D341Med (cell line): ENCODE results near the gene COL15A1.

Source experiments
- DNase-seq: peaks from one replicate; pipeline ENCODE4 v3.0.0; 2012; ENCODE audit warnings: low spot score

COL15A1 gene

DNA sequence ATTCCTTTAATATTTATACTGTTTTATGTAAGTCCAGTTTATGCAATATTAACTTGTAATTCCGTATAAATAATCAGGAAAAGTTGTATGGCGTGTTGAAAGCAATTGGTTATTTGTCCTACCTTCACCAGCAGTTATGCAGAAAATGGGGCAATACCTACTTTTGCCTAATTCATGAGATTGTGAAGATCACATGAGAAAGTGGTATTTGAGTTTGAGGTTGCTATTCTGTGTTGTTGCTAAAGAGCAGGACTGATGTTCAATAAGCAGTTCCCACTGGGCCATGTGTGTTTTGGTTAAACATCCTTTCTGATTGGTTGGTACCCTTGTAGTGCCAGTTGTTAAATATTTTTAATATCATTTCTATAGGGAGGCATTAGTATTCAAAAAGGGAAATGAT lies 164.4 kb downstream of the COL15A1 start:
- DNase-seq: no peak

- DNase-seq: no peak
These were observed 165.8 kb downstream of the COL15A1 start for GRCh38 chr9:99109522-99109921.

DNA sequence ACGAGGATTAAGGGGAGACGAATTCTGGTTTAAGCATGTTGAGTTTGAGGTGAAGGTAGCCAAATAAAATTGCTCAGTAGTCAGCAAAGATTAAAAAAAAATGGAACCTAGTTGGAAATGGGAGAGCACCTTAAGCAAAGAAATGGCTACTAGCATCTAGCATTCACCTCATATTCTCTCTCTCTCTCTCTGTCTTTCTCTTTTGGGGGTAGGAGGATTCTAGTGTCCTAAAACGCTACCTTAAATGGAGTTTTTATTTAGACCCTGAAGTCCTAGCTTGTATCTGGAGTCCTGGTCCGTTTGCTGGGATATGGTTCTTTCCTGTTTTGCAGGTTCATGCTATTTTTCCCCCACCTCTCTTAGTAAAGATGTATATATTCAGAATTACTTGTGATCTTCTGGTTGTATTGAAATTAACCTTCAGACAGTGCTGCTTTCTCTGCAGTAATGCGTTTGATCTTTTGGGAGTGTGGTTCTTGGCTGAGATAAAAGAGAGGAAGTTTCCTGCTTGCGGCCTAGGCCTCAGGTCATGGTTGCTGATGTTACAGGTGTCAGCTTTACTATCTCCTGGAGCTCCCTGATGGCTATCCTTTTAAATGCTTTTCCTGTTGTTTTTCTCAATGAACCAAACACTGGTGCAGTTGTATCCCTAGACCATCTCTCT lies 169.2 kb downstream of the COL15A1 start:
- no peak for DNase-seq

DNA sequence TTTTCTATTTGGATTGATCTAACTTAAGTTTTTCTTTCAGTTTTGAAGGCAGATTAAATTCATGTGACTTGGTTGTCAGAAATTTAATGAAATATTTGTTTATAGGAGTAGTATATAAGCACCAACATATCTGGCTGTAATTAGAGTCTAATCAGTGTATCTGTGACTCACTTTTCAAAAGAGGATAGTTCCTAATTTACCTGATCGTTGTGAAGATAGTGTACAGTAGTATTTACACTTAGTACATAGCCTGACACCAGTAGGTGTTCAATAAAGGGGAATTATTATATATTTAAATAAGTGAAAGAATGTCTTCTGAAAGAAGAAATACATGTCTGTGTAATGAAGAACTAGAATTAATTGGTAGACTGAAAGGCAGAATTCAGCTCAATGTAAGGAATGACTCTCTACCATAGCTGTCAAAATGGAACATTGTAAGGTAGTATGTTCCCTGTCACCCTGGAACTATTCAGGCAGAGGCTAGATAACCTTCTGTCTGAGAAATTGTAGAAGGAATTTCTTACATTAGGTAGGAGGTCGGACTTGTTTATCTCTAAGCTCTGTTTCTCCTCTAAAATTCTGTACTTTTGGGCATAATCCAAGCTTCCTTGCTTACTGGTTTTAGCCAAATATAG lies 169.8 kb downstream of the COL15A1 start:
- DNase-seq: no peak

GRCh38 chr9:99114049-99114440 lies 170.3 kb downstream of the COL15A1 start:
- no peak for DNase-seq

GRCh38 chr9:99114846-99115500 lies 171.3 kb downstream of the COL15A1 start:
- DNase-seq: no peak

DNA sequence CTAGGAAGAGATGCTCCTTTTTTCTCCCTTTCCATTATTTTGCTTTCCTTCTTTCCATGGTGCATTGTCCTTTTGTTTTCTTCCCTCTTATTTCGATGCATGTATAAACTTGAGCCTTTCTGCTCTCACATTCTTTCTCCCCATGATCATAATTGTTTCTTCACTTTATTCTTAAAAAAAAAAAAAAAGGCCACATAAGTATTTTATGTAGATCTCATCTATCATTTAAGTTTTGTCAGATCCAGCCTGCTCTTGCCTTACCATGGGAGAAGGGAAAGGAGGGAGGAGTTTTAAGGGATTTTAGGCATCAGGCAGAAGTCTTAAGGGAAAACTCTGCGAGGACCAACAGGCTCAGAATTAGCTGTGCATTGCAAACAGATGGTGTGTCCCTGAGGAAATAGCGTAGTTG lies 172.3 kb downstream of the COL15A1 start:
- peak; percentile 72 for DNase-seq

DNA sequence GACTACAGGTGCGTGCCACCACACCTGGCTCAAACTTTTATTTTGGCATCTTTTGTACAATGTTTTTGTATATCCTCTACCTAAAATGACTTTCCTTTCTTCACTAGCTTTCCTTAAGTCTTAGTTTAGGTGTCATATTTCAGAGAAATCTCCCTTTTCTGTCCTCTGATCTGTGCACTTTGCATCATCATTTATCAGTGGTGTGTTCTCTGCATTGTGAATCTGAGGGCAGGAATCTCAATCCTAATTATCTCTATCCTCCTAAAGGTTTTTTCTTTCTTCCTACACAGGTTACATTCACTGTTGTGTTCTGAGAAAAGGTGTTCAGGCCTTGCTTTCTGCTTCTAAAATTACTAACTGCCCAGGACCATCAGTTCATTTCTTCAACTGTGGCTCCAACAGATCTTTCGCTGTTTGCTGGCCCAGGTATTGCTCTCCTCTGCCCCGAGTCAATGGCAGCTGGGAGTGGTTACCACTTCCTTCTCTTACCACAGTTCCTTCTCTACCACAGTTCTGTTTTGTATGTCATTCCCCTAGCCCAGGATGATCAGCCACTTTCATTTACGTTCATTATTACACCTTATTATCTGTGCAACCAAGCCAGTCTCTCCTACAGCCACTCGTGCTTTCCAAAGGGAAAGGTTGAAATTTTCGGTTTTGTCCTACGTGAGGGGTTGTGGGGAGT lies 175.2 kb downstream of the COL15A1 start:
- no peak for DNase-seq

DNA sequence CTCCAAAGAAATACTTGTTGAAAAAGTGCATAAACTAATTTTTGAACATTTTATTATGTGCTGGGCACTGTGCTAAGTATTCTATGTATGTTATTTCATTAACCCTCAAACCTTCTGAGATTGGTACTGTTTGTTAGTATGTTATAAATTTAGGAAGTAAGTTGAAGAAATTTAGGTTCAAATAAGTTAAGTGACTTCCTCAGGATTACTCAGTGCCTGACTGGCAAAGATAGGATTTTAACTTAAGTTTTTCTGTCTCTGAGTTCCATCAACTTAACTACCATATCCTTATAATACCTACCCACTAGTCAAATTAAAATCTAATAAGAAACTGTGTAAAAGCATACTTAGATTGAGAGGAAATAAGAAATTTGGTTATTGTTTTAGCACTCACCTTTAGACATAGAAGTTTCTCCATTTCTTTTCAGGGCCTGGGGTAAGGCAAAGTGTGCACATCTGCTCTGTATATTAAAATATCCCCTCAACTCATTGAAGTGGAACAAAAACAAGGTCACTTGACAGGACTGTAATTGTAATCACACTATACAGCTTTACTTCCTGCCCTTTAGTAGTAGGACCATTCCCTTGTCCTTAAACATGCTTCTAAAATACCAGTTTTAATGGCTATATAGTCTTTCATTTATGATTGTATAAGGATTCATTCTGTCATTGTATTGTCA lies 176.4 kb downstream of the COL15A1 start:
- DNase-seq: no peak
